Measurements from ENCODE around the gene TEDC2.
A peak's percentile ranks its signal among the peaks of the same experiment; 100 is the strongest.
"Not testable (repeated sequence)": the region's sequence is repeated elsewhere in the genome, so short reads cannot be mapped to it uniquely, and the experiment has no call there.

TEDC2 gene

GRCh38 chr16:2429771-2430663, 29.9 kb upstream of the TEDC2 start:
- peak overlapping the region; percentile 75 for H3K27ac ChIP-seq
- TF ChIP-seq CTCF (IDR thresholded peaks at IDR 0.05) = peak; percentile 22
- no peak for TF ChIP-seq ZFX (IDR thresholded peaks at IDR 0.05; ENCODE audit: borderline replicate concordance)

GRCh38 chr16:2432286-2432685, 27.6 kb upstream of the TEDC2 start:
- H3K27ac ChIP-seq = no peak overlapping the region
- TF ChIP-seq CTCF (IDR thresholded peaks at IDR 0.05) (no peak), ZFX (IDR thresholded peaks at IDR 0.05; ENCODE audit: borderline replicate concordance) (no peak)

GRCh38 chr16:2432801-2433505, 27.0 kb upstream of the TEDC2 start:
- no peak overlapping the region for H3K27ac ChIP-seq
- TF ChIP-seq CTCF (IDR thresholded peaks at IDR 0.05) (no peak), ZFX (IDR thresholded peaks at IDR 0.05; ENCODE audit: borderline replicate concordance) (no peak)

- not testable (repeated sequence) for H3K27ac ChIP-seq
Measured at GRCh38 chr16:2435236-2435635, 24.7 kb upstream of the TEDC2 start.

- no peak for TF ChIP-seq CTCF (IDR thresholded peaks at IDR 0.05)
- no peak for TF ChIP-seq ZFX (IDR thresholded peaks at IDR 0.05; ENCODE audit: borderline replicate concordance)
- H3K27ac ChIP-seq = no peak overlapping the region
Measured at GRCh38 chr16:2436110-2436509, 23.8 kb upstream of the TEDC2 start.

- TF ChIP-seq ZFX (IDR thresholded peaks at IDR 0.05; ENCODE audit: borderline replicate concordance) = no peak
- TF ChIP-seq CTCF (IDR thresholded peaks at IDR 0.05) = no peak
- no peak overlapping the region for H3K27ac ChIP-seq
Measured at GRCh38 chr16:2437032-2437790, 22.7 kb upstream of the TEDC2 start.

- H3K27ac ChIP-seq = no peak overlapping the region
- TF ChIP-seq CTCF (IDR thresholded peaks at IDR 0.05) (no peak), ZFX (IDR thresholded peaks at IDR 0.05; ENCODE audit: borderline replicate concordance) (no peak)
Measured at GRCh38 chr16:2438121-2438520, 21.8 kb upstream of the TEDC2 start.

Data from 22Rv1 (cell line).